DMS 273 (cell line): Measurements from ENCODE around the gene SFSWAP.
"Not testable (repeated sequence)": the region's sequence is repeated elsewhere in the genome, so short reads cannot be mapped to it uniquely, and the experiment has no call there.

Experiments
- DNase-seq: peaks from one replicate; lab custom pipeline; 2025; ENCODE audit not compliant: unreplicated experiment; lab: John Stamatoyannopoulos, UW

SFSWAP gene

DNA sequence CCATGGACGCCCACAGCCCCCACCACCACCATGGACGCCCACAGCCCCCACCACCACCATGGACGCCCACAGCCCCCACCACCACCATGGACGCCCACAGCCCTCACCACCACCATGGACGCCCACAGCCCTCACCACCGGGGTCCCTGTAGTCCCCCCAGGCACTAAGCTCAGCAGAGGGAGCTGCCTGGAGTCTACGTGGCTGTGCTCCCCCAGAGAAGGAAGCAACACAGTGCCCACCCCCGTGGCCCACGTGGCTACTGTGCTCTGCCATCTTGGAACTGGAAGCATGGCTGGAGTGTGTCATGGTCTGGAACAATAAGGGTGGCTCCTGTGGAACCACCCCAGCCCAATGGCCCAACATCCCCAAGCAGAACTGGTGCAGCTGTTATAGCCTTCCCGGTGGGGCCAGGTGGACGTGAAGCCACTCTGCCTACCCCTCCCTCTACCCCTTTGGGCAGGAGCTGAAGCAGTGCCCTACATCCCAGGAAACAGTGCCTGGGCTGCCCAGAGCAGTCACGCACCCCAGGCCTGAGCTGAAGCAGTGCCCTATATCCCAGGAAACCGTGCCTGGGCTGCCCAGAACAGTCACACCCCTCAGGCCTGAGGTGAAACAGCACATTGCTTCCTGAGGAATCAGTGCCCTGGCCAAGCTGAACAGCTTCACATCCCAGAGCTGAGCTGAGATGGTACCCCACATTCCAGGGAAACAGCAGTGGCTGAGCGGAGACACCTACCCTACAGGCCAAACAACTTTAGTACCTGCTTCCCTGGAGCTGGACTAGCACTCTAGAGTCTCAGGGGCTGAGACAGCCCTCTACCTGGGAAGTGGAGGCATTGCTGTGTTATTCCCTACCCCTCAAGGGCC lies 9.0 kb upstream of the SFSWAP start:
- DNase-seq: no peak

DNA sequence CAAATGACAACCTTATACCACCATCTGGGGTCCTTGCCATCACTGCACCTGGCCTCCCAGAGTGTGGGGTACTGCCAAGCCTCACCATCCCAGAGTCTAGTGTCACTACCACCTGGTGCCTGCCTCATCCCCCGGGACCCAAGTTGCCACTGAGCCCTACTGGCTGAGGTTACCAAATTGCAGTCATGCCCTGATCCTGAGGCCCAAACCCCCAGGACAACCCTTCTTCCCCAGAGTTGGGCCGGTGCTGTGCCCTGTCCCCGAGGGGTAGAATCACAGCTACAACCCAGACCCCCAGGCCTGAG lies 8.4 kb upstream of the SFSWAP start:
- DNase-seq: no peak

DNA sequence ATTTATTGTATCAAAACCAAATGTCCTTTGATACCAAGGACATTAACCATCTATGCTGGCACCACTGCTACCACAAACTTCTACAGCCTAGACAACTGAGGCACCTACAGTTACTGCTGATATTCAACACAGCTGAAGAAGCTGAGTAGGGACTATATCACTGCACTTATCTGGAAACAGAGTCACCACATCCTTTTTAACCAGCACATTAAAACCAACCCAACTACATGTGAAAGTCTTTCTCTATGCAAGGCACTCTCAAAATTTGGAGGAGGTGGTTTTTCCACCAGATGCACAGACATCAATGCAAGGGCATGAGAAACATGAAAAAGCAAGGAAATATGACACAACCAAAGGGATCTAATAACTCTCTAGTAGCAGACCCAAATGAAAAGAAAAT lies 7.7 kb upstream of the SFSWAP start:
- DNase-seq: no peak

DNA sequence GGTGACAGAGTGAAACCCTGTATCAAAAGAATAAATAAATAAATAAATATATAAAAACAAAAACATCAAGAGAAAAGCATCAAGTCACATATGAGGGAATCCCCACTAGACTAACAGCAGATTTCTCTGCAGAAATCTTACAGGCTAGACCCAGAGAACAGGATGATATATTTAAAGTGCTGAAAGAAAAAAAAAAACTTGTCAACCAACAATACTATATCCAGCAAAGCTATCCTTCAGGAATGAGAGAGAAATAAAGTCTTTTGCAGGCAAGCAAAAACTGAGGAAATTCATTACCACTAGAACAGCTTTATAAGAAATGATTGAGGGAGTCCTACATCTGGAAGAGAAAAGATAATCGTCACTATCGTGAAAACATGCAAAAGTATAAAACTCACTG lies 6.4 kb upstream of the SFSWAP start:
- DNase-seq: no peak

DNA sequence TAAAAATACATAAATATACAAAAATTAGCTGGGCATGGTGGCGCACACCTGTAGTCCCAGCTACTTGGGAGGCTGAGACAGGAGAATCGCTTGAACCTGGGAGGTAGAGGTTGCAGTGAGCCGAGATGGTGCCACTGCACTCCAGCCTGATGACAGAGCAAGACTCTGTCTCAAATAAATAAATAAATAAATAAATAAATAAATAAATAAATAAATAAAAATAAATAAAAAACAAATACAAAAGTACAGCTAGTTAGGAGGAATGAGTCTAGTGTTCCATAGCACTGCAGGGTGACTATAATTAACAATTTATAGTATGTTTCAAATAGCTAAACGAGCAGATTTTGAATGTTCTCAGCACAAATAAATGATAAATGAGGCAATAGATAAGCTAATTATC lies 4.2 kb upstream of the SFSWAP start:
- DNase-seq: not testable (repeated sequence)

DNA sequence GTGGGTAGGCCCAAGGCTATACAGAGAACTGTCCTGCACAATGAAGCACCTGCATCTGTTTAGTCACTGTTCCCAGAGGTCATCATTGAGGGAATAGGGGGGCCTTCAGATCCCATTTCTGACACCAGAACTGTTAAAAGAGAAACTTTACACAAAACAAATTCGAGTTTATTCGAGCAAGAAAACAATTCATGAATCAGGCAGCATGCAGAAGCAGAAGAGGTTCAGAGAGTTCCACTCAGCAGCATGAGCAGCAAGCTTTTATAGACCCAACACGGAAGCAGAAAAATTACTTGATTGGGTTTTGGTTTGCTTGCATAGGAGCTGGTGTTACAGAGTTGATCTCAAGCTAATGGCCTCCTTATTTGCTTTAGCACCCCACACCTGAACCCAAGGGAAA lies 1.7 kb upstream of the SFSWAP start:
- DNase-seq: no peak

DNA sequence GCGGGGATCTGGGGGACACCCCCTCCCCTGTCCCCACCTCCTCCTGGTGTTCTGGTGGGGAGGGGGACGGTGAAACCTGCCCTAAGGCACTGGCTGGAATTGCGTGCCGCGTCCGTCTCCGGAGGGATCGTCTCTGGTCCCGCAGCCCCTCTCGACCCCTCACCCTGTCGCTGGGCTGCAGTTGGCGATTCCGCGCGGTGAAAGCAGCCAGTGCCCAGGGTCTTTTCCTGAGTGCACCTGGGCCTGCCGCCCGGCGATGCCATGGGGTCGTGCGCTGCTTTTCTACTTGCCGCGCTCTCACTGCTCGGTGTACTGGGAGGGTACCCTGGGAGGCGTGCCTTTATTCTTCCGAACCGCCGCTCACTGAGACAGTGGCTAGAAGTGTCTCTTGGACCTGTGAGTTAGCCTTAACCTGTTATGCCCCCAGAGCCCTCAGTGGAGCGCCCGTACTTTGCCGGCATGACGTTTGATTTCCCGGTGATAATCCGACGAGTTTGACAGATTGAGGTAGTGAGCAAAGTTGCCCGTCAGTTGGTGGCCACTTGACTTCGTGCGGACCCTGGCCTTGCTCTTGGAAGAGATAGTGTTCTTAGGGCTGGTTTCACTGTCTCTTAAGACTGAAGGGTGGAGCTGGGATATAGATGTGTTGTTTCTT lies 788 bp downstream of the SFSWAP start:
- peak; percentile 18 for DNase-seq

DNA sequence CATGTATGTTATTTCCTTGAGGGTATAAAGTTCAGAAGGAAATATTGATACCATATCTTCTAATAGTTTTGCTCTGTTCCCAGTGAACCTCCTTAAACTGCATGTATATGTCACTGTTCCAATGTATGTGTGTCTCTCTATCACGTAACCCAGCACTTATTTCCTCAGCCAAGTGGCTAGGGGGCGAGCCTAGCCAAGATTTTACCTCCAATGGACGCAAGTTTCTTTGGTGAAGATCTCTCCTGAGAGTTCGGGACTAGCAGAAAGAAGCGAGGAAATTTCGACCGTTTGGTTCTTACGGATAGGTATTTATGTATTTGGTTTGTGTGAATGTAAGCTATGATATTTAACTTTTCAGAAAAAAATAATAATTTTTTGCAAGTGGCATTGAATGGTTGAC lies 2.5 kb downstream of the SFSWAP start:
- no peak for DNase-seq

DNA sequence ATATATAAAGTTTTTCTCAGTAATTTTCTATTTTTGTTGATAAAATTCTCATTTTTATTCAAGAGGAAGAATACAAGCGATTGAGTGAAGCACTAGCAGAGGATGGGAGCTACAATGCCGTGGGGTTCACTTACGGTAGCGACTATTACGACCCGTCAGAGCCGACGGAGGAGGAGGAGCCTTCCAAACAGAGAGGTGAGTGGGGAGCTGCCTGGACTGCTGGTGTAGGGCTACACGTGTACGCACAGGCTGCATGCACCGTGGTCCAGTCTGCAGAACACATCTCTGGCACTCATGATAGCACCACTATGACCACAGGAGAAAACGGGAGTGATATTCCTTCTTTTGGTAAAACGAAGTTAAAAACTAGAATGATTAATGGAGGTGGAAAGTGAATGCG lies 3.9 kb downstream of the SFSWAP start:
- no peak for DNase-seq

DNA sequence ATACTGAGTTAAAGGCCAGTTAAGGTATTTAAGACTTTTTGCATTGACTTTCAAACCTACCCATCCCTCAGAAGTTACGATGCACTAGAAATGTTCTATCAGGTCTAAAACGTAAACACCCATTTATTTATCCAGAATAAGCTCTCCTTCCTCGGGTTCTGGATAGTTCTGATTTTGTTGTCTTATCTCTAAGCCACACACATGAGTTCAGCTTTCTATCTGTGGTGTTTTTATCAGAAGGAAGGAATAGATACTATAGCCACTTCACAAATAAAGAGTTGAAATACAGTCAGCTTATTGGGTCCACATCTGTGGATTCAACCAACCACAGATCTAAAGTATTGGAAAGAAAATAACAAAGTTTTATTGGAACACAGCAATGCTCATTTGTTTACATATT lies 5.4 kb downstream of the SFSWAP start:
- no peak for DNase-seq

DNA sequence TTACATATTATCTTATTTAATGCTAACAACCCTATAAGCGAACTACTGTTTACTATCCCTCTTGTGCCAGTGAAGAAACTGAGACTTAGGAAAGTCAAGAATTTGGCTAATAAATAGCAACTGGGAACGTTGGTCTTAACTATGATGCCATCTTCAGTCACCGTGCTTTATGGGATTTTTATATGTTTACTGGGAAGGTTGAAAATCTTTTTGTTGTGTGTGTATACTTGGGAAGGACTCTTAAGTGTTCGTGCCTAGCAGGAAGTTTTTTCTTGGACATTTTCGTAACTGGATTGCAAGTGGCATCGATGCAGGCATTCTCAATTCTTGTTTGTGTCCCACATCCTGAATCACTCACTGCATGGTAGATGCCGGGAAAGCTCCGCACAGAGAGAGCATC lies 9.4 kb downstream of the SFSWAP start:
- no peak for DNase-seq

DNA sequence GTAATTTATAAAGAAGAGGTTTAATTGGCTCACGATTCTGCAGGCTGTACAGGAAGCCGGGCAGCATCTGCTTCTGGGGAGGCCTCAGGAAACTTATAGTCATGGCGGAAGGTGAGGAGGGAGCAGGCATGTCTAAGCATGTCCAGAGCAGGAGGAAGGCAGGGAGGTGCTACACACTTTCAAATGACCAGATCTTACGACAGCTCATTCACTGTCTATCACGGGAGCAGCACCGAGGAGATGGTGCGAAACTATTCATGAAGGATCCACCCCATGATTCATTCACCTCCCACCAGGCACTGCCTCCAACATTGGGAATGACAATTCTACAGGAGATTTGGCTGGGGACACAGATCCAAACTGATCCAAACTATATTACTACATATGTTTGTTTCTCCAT lies 10.0 kb downstream of the SFSWAP start:
- DNase-seq: no peak

DNA sequence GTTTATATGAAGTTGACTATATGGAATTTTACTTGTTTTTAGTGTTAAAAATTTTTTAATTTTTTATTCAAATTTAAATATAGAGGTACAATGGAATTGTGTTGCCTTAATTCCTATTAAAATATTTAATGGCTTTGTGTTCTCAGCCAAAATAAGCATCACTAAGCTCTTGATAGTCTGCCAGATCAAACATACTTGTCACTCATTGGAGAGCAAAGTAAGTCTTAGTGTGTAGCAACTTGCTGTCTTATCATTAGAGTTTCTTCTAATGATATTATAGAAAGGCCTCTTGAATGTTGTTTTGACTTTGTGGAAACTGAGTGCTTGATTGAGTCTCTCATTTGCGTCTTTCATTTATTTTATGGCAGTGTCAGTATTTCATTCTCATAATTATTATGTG lies 10.7 kb downstream of the SFSWAP start:
- DNase-seq: no peak

DNA sequence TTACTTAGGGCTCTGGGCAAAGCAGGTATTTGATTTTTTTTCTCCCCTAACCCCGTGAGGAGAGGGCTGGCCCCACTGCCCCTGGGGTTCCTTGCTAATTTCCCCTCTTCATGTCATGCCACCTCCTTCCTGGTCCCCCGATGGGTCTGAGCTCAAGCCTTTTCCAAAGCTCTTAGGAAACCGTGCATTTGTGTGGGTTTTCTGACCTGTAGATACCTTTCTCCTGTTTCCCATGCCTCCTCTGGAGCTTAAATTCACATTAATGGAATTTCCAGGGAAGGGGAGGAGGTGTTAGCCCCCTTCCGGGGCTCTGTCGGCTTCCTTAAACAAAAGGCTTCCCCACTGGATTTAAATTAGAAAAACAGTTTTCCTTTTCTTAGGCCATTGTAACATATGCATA lies 12.6 kb downstream of the SFSWAP start:
- no peak for DNase-seq

DNA sequence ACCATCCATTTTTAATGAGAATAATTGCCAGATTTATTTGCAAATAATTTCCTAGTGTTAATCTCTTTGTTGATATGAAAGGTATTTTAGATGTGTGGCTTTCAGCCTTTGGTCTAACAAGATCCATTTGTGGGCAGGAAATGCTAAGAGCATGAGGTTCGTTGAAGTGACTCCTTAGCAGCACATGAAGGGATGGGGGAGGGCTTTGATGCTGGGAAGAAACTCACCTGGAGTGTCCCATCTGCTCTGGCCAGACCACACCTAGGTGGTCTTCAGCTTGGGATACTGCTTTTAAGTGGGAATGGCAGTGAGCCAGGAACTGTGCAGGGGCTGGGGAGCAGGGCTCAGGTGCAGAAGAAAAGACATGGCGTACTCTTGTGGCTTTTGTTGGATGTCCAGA lies 13.6 kb downstream of the SFSWAP start:
- DNase-seq: no peak

DNA sequence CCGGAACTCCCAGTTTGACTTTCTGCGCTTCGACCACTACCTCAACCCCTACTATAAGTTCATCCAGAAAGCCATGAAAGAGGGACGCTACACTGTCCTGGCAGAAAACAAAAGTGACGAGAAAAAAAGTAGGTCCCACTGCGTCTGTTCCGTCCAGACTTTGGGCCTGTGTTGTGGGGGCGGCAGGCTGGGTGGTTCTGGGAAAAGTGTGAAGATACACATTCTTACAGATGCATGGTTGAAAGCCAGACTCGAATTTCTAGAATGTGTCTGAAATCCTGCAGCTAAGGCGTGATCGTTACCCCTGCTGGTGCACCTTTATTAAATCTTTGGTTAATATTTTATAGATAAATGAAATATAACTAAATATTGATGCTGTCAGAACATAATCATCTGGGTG lies 14.6 kb downstream of the SFSWAP start:
- DNase-seq: no peak

DNA sequence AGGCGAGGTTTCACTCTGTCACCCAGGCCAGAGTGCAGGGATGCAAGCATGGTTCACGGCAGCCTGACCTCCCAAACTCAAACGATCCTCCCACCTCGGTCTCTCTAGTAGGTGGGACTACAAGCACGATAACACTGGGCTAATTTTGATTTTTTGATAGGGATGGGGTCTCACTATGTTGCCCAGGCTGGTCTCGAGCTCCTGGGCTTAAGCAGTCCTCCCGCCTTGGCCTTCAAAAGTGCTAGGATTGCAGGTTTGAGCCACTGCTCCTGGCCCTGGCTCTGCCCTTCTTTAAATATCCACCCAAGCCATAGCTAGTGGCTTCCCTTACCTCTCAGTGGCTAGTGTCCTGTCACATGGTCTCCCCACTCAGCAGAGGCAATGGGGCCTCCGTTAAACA lies 17.8 kb downstream of the SFSWAP start:
- DNase-seq: no peak

DNA sequence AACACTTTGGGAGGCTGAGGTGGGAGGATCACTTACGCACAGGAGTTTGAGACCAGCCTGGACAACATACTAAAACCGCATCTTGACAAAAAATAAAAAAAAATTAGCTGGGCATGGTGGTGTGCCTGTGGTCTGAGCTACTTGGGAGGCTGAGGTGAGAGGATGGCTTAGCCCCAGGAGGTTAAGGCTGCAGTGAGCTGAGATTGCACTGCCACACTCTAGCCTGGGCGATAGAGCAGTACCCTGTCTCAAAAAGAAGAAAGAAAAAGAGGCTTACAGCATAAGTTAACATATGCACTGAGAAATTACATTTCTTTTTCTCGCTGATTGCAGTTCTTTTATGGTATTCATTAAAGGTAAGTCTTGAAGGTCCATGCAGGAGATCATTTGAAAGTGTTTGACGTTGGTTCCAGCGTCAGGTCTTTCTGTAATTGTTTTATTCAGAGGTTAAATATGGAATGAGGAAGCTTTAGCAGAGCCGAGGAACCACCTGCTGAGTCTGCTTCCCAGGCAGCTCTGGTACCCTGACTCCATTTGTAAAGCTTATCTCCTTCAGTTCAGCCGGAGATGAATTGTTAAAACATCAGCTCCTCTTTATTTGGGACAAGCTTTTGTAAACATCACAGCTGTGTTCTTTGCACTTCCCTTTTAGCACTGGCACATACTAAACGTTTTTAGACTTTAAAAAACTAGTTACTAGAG lies 18.5 kb downstream of the SFSWAP start:
- DNase-seq: no peak

DNA sequence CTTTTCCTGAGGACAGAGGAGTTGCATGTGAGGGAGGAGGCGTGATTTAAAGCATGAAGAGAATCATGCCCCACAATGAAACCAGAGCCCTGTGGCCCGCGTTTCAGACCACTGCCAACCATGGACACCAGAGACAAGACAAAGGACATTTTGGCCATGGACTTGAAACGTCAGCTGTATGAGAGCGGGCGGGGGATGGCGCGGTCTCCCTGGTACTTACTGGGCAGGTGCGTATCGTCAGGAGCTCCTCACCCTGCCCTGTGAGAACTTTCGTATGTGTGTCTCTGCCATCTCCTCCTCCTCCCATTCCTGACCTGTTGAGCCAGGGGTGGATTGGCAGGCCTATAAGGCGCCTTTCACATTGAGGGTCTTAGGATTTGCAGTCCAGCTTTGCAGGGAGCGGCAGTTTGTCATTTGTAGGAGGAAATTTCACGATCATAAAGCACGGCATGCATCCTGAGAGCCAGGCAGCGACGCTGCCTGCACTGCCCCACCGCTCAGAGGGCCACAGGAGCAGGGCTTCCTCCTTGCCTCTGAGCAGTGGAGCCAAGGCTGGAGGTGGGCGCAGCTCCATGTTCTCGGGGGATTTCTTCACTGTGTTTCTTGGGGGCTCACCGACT lies 22.2 kb downstream of the SFSWAP start:
- DNase-seq: no peak

DNA sequence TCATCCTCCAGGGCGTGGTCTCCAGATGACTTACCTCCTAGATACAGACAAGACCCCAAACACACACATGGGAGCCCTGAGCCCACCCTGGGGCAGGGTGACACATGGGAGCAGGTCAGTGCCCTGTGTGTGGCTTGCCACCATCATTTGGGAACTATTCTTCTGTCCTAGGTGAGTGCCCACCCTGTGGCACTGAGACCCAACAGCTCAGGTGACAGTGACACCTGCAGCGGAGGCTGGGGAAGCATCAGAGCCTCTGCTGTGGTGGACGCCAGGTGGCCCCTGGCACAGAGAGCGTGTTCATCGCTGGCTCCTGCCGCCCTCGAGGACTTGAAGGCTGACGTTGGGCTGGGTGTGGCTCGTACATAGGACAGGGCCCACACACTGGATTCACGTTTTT lies 23.0 kb downstream of the SFSWAP start:
- no peak for DNase-seq

DNA sequence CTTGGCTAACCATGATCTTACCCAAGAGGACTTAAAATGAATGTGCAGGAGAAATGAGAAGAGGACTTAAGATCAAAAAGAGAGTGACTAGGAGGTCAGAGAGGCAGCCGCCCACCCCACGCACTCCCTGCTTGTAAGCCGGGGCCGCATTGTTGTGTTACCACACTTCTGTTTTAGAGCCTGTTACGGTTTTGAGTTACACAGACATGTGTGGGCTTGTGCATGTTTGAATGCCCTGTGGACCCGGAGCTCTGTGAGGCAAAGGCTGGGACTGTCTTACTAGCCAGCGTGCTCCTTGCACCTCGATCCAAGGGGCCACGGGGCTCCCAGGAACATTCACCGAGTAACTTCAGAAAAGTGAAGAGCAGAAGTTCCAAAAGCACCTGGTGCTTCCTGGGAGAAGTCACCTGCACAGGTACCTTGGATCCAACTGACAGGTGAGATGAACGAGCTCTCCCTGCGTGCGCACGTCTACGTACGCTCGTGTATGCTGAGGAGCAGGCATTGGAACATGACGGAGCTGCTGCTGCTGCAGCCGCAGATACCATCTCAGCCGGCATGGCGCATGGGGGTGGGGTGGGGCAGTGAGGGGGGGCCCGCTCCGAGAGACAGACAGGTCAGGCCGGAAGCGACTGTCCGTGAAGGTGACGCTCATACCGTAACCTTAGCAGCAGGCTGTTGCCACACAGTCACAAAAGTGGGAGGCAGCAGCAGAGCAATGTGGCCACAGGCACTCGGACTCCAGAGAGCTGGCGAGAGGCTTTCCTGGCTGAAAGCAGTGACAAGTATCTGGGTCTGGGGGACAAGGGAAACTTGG lies 23.7 kb downstream of the SFSWAP start:
- DNase-seq: no peak
